SK-N-SH treated with all-trans-retinoic acid at 6 μM for 48 hours (cell line): ENCODE results near the gene ZBTB7C.

Experiments used
- GLIS3 ChIP-seq: fragments of 250-450 bp; sonication (Bioruptor Pico); IDR thresholded peaks from 2 replicates; pipeline ENCODE4 v1.5.0; 2020; ENCODE audit warnings: mild to moderate bottlenecking, moderate library complexity
- PPARA ChIP-seq: fragments of 250-450 bp; sonication (Bioruptor Pico); IDR thresholded peaks from 2 replicates; pipeline ENCODE4 v1.5.0; 2020; ENCODE audit warnings: mild to moderate bottlenecking, borderline replicate concordance
- SNAI2 ChIP-seq: fragments of 250-450 bp; sonication (Bioruptor Pico); IDR thresholded peaks from 2 replicates; pipeline ENCODE4 v1.5.0; 2020; ENCODE audit warnings: mild to moderate bottlenecking, moderate library complexity

DNA sequence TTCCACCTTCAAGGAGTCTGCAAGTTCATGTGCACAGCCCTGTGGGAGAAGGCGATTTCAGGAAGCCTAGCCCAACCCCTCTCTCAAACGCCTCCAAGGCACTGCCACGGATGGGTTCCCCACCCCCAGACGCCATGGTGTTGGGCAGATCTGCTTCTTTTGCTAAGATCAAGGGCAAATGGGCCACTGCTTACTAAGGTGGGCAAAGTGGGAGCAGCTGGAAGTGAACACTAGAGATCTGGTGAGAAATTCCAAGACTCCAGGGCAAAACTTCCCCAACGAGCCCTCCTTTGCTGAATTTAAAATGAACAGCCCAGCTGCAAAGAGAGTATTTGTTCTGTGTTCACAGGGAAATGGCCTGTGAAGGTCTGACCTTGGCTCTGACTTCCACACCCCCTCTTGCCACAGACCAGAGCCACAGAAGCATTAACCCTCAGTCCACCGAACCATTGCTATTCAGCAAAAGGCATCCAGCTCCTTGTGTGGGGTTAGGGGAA lies 45.1 kb upstream of the ZBTB7C start:
- TF ChIP-seq SNAI2 (no peak), PPARA (CRISPR knock-in tag) (no peak), GLIS3 (CRISPR knock-in tag) (no peak)
